Measurements from ENCODE around the gene ZNF408.

The ZNF408 gene

GRCh38 chr11:46727952-46728658 is 27.3 kb downstream of the ZNF408 start:
- DNase-seq (ENCODE audit: low spot score), result no peak

GRCh38 chr11:46728659-46729040 is 27.8 kb downstream of the ZNF408 start:
- DNase-seq (ENCODE audit: low spot score), result no peak

GRCh38 chr11:46729110-46730027 is 28.5 kb downstream of the ZNF408 start:
- DNase-seq (ENCODE audit: low spot score), result no peak

GRCh38 chr11:46731545-46731944 is 30.7 kb downstream of the ZNF408 start:
- no peak for DNase-seq (ENCODE audit: low spot score)

GRCh38 chr11:46733234-46733633 is 32.4 kb downstream of the ZNF408 start:
- DNase-seq (ENCODE audit: low spot score), result no peak

GRCh38 chr11:46736146-46736545 is 35.3 kb downstream of the ZNF408 start:
- no peak for DNase-seq (ENCODE audit: low spot score)

GRCh38 chr11:46736615-46737014 is 35.8 kb downstream of the ZNF408 start:
- DNase-seq (ENCODE audit: low spot score), result no peak

- DNase-seq (ENCODE audit: low spot score), result no peak
Observed at GRCh38 chr11:46737699-46738098, 36.9 kb downstream of the ZNF408 start.

GRCh38 chr11:46738887-46739286 is 38.1 kb downstream of the ZNF408 start:
- DNase-seq (ENCODE audit: low spot score), result no peak

GRCh38 chr11:46741600-46742484 is 41.0 kb downstream of the ZNF408 start:
- DNase-seq (ENCODE audit: low spot score), result no peak

- DNase-seq (ENCODE audit: low spot score), result no peak
Observed at GRCh38 chr11:46743043-46743442, 42.2 kb downstream of the ZNF408 start.

- DNase-seq (ENCODE audit: low spot score), result no peak
Observed at GRCh38 chr11:46743693-46744339, 43.0 kb downstream of the ZNF408 start.

GRCh38 chr11:46745328-46745727 is 44.5 kb downstream of the ZNF408 start:
- no peak for DNase-seq (ENCODE audit: low spot score)

- no peak for DNase-seq (ENCODE audit: low spot score)
Observed at GRCh38 chr11:46745995-46746394, 45.2 kb downstream of the ZNF408 start.

- no peak for DNase-seq (ENCODE audit: low spot score)
Observed at GRCh38 chr11:46747150-46747549, 46.3 kb downstream of the ZNF408 start.

Measured in HuH-7.5 (cell line).